A549 treated with ZK216348 at 1 μM for 4 hours (cell line): ENCODE results near the gene CAPNS1. TPM values are rescaled to one million over a fixed set of nuclear protein-coding genes. Genes with fewer than 3 reads are reported as not detected.

Experiments used
- total RNA-seq: library from RNA; stranded (reverse); fragments of 200-300 nt; extraction: Qiagen RNA extraction; gene quantifications from 5 replicates; pipeline ENCODE4 v1.2.3, GENCODE V29; 2022; ENCODE audit warnings: low read depth

The CAPNS1 gene
- total RNA-seq: 1,507 to 2,208 TPM (median 2,155 TPM) in 5 replicates

DNA sequence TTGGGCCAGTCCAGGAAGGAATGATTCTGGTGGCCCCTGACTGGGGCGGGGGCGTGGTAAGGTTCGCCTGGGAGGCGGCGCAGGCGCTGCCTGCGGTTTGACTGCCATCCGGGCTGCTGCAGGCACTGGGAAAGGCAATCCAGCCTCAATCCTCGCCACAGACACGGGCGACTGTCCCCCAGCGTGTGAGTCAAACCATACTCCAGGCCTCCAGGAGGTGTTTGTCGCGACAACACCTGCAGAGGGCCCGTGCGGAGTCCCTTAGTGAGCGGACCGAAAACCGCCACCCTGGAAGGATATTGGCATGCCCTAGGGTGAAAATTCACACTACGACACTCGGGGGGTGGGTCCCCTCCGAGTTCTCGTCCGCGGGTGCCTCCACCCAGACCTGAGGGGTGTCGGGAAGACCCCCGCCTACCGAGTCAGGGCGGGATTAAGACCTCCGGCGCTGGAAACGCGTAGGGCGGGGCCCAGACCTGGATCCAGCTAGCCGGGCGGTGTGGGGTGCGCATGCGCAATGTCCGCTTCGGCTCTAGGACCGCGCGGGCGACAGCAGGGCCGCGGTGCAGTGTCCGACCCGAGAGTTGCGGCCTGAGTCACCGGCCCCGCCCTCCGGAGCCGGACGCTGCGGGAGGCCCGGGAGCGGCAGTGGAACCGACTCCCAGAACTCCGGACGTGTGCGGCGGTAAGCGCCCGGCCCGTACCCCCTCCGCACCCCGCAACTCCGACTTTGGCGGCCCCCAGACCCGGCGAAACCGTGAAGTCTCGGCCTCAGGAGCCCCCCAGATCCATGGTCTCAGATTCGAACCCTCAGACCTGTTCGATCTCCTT, at the start of gene CAPNS1:
CAPNS1 (plus strand) TSS at position 594 of the 831 bp plus-strand sequence. CDS start 946 bp downstream, outside the sequence.

GRCh38 chr19:36110487-36111199, 29.2 kb upstream of the CAPNS1 start, which contains the start of gene OVOL3:
TSS of gene OVOL3 (plus strand) at chr19:36111143. CDS start at chr19:36111203, 60 bp downstream.

DNA sequence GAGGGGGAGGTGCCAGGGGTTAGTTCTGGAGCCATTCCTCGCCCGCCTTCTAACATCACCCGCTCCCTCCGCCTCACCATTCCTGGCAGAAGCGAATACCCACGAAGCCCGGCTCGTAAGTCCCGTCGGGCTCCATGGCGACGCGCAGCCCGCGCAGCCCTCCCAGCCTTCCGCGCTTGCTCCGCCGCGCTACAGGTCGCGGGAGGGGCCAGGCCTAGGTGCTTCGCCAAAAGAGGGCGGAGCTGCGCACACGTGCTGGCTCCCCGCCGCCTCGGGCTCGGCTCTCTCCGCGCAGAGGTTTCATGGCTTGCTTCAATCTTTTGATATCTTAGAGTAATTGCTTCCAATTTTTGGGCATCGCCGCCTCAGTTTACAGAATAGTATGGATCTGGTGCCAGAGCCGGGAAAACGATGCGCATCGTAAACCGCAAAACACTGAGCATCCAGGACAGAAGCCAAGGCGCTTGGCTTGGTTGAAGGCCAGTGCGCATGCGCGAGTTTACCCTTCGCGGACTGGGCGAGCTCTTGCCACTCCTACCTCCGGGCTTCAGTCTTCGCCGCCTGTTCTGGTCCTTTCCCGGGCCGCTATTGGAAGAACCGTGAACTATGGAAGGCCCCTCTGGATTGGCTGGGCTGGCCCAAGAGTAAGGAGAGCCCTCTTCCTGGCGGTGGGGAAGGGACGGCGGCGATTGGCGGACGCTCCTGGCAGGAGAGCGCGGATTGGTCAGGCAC, 25.0 kb upstream of the CAPNS1 start, which contains the start of gene POLR2I:
POLR2I (minus strand) TSS at position 155 of the 732 bp plus-strand sequence; CDS start at position 136, 19 bp downstream.

GRCh38 chr19:36115453-36116343, 24.2 kb upstream of the CAPNS1 start, which contains the start of gene TBCB:
TSS of gene TBCB (plus strand) at chr19:36115468. CDS start at chr19:36115561, 93 bp downstream.

GRCh38 chr19:36152352-36153091, 12.7 kb downstream of the CAPNS1 start, which contains the start of gene COX7A1:
TSS of gene COX7A1 (minus strand) at chr19:36152447. CDS start at chr19:36152407, 40 bp downstream.

Other genes starting within 250 kb of the CAPNS1 start
- gene NFKBID, start 239.5 kb upstream of the CAPNS1 start, total RNA-seq: 4.2 to 8.9 TPM (median 7.8 TPM) in 5 replicates
- gene HCST, start 237.5 kb upstream of the CAPNS1 start, total RNA-seq: 0.55 to 0.89 TPM (median 0.63 TPM) in 3 of 5 replicates, not detected in the others
- not detected in 5 replicates for gene TYROBP, start 231.8 kb upstream of the CAPNS1 start, total RNA-seq
- 9.8 to 25.6 TPM (median 24.1 TPM) in 5 replicates for gene LRFN3, start 203.7 kb upstream of the CAPNS1 start, total RNA-seq
- gene SDHAF1, start 144.9 kb upstream of the CAPNS1 start, total RNA-seq: 24.6 to 55.5 TPM (median 50.4 TPM) in 5 replicates
- 0.07 to 0.33 TPM (median 0.23 TPM) in 4 of 5 replicates, not detected in the other for gene SYNE4, start 131.3 kb upstream of the CAPNS1 start, total RNA-seq
- 22.9 to 29.8 TPM (median 26.6 TPM) in 5 replicates for gene ALKBH6, start 125.9 kb upstream of the CAPNS1 start, total RNA-seq
- gene CLIP3, start 107.2 kb upstream of the CAPNS1 start, total RNA-seq: 0.53 to 0.99 TPM (median 0.90 TPM) in 5 replicates
- 3.4 to 8.1 TPM (median 7.1 TPM) in 5 replicates for gene THAP8, start 85.8 kb upstream of the CAPNS1 start, total RNA-seq
- 15.0 to 30.0 TPM (median 28.9 TPM) in 5 replicates for gene WDR62, start 85.2 kb upstream of the CAPNS1 start, total RNA-seq
- gene OVOL3, start 28.9 kb upstream of the CAPNS1 start, total RNA-seq: 0.23 TPM in 1 of 5 replicates, not detected in the others
- 220 to 305 TPM (median 245 TPM) in 5 replicates for gene POLR2I, start 25.2 kb upstream of the CAPNS1 start, total RNA-seq
- 403 to 570 TPM (median 545 TPM) in 5 replicates for gene TBCB, start 24.6 kb upstream of the CAPNS1 start, total RNA-seq
- not detected in 5 replicates for gene COX7A1, start 12.4 kb downstream of the CAPNS1 start, total RNA-seq
- 3.7 to 5.4 TPM (median 4.2 TPM) in 5 replicates for gene ZNF565, start 74.6 kb downstream of the CAPNS1 start, total RNA-seq
- 109 to 188 TPM (median 120 TPM) in 5 replicates for gene ZNF146, start 75.0 kb downstream of the CAPNS1 start, total RNA-seq
- gene ZFP14, start 239.1 kb downstream of the CAPNS1 start, total RNA-seq: 2.1 to 2.9 TPM (median 2.5 TPM) in 5 replicates